Sigmoid colon (tissue), 4 donors: ENCODE results near the gene FHL3.

Source experiments
- EP300 ChIP-seq, 4 donors: sonication (generic); formaldehyde crosslinking; IDR thresholded peaks; one replicate each; pipeline ENCODE4 v1.6.1; 2017; ENCODE audit warnings: antibody characterized with exemption in 4 of 4
- POLR2A ChIP-seq, 2 donors: fragments of 450-650 bp; IDR thresholded peaks; one replicate each; pipeline ENCODE4 v1.6.1; 2016; ENCODE audit warnings: antibody characterized with exemption in 2 of 2, mild to moderate bottlenecking in 2 of 2, moderate library complexity in 2 of 2

DNA sequence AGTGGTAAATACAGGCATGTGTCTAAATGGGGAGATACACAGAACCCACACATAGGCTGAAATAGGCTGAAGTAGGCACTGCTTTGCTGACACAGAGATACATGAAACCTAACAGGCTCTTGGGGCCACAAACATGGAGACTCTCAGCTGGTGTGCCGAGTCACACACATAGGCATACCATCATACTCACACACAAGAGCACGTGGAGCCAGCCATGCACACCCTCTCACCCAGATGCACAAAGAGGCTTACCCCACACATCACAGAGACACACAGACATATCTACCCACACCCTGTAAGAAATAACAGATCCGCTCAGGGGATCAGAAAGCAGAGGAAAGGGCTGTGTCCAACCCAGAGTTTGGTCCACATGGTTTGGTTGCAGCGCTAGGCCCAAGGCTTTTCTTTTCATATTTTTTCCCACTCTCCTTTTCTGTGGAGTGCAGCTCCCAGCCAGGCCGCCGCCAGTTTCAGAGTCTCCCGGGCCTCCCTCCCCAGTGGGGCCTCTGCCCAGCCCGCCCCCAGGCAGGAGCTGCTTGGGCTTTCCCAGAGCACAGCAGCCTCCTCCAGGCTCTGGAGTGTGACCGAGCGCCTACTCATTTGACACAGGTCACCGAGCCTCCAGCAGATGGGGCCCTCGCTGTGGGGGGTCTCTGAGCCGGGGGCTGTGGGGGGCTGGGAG is 45.2 kb upstream of the FHL3 start:
- TF ChIP-seq EP300 (IDR thresholded peaks at IDR 0.05): no peak
- TF ChIP-seq POLR2A (IDR thresholded peaks at IDR 0.05): no peak
